H9 (cell line): ENCODE results near the gene SLC2A1. TPM values are rescaled to one million over a fixed set of nuclear protein-coding genes. Genes with fewer than 3 reads are reported as not detected.

ENCODE experiments used
- DNase-seq: peaks from one replicate; pipeline ENCODE4 v3.0.0-alpha.2; 2017
- H2AFZ ChIP-seq: one replicate; pipeline ENCODE4 v1.6.1; 2013; ENCODE audit warnings: mild to moderate bottlenecking, low read length, control low read depth, moderate library complexity
- H2AK5ac ChIP-seq: 2 replicates; pipeline ENCODE4 v1.6.1; 2013; ENCODE audit warnings: low read length, control low read depth, mixed read lengths; ENCODE audit not compliant: insufficient read length
- H2BK120ac ChIP-seq: one replicate; pipeline ENCODE4 v1.6.1; 2013; ENCODE audit warnings: low read depth, mild to moderate bottlenecking, low read length, control low read depth, inconsistent platforms; ENCODE audit not compliant: poor library complexity, severe bottlenecking
- H2BK12ac ChIP-seq: 2 replicates; pipeline ENCODE4 v1.6.1; 2013; ENCODE audit warnings: low read length, control low read depth, mixed read lengths, low read depth; ENCODE audit not compliant: insufficient read length
- H2BK15ac ChIP-seq: 2 replicates; pipeline ENCODE4 v1.6.1; 2013; ENCODE audit warnings: low read depth, low read length, control low read depth
- H2BK20ac ChIP-seq: one replicate; pipeline ENCODE4 v1.6.1; 2013; ENCODE audit warnings: low read depth, mild to moderate bottlenecking, low read length, control low read depth, inconsistent platforms; ENCODE audit not compliant: poor library complexity, severe bottlenecking
- H2BK5ac ChIP-seq: 2 replicates; pipeline ENCODE4 v1.6.1; 2013; ENCODE audit warnings: low read length, control low read depth, mixed read lengths; ENCODE audit not compliant: insufficient read length
- H3K14ac ChIP-seq: 2 replicates; pipeline ENCODE4 v1.6.1; 2013; ENCODE audit warnings: low read length, control low read depth; ENCODE audit not compliant: insufficient read depth
- H3K18ac ChIP-seq: 2 replicates; pipeline ENCODE4 v1.6.1; 2013; ENCODE audit warnings: low read depth, mild to moderate bottlenecking, mixed read lengths, low read length, control low read depth; ENCODE audit not compliant: insufficient read length
- H3K23ac ChIP-seq: 2 replicates; pipeline ENCODE4 v1.6.1; 2013; ENCODE audit warnings: low read length, control low read depth, mixed read lengths, low read depth; ENCODE audit not compliant: insufficient read length
- H3K23me2 ChIP-seq: 2 replicates; pipeline ENCODE4 v1.6.1; 2013; ENCODE audit warnings: low read depth, mild to moderate bottlenecking, mixed read lengths, low read length, control low read depth; ENCODE audit not compliant: insufficient read length, poor library complexity, severe bottlenecking
- H3K27ac ChIP-seq: 2 replicates; pipeline ENCODE4 v1.5.1; 2013; ENCODE audit warnings: low read length, control low read depth, mixed read lengths, low read depth; ENCODE audit not compliant: insufficient read length
- H3K27me3 ChIP-seq: 2 replicates; pipeline ENCODE4 v1.6.1; 2013; ENCODE audit warnings: low read length, control low read depth, inconsistent platforms; ENCODE audit not compliant: insufficient read depth
- H3K4ac ChIP-seq: 2 replicates; pipeline ENCODE4 v1.6.1; 2013; ENCODE audit warnings: low read depth, mild to moderate bottlenecking, control low read depth, inconsistent platforms, low read length, moderate library complexity
- H3K4me1 ChIP-seq: 2 replicates; pipeline ENCODE4 v1.6.1; 2013; ENCODE audit warnings: low read length, control low read depth, inconsistent platforms; ENCODE audit not compliant: insufficient read depth
- H3K4me2 ChIP-seq: 2 replicates; pipeline ENCODE4 v1.6.1; 2013; ENCODE audit warnings: low read length, control low read depth, mixed read lengths; ENCODE audit not compliant: insufficient read length, insufficient read depth
- H3K56ac ChIP-seq: 2 replicates; pipeline ENCODE4 v1.6.1; 2013; ENCODE audit warnings: low read depth, mild to moderate bottlenecking, mixed read lengths, low read length, control low read depth; ENCODE audit not compliant: insufficient read length
- H3K79me1 ChIP-seq: 2 replicates; pipeline ENCODE4 v1.6.1; 2013; ENCODE audit warnings: low read depth, mild to moderate bottlenecking, moderate library complexity, low read length, control low read depth, inconsistent platforms; ENCODE audit not compliant: insufficient read depth, poor library complexity, severe bottlenecking
- H3K79me2 ChIP-seq: 2 replicates; pipeline ENCODE4 v1.6.1; 2013; ENCODE audit warnings: low read length, control low read depth, inconsistent platforms; ENCODE audit not compliant: insufficient read depth
- H3K9ac ChIP-seq: 2 replicates; pipeline ENCODE4 v1.6.1; 2013; ENCODE audit warnings: low read length, control low read depth, mixed read lengths; ENCODE audit not compliant: insufficient read length; ENCODE audit errors: extremely low read depth
- H3K9me3 ChIP-seq: one replicate; pipeline ENCODE4 v1.6.1; 2013; ENCODE audit warnings: low read depth, low read length, inconsistent platforms; ENCODE audit not compliant: control insufficient read depth
- H3T11ph ChIP-seq: one replicate; pipeline ENCODE4 v1.6.1; 2013; ENCODE audit warnings: mild to moderate bottlenecking, low read length, control low read depth, inconsistent platforms
- H4K20me1 ChIP-seq: one replicate; pipeline ENCODE4 v1.6.1; 2013; ENCODE audit not compliant: control insufficient read depth, insufficient read length, insufficient read depth
- H4K5ac ChIP-seq: 2 replicates; pipeline ENCODE4 v1.6.1; 2013; ENCODE audit warnings: low read depth, mild to moderate bottlenecking, mixed read lengths, low read length, control low read depth; ENCODE audit not compliant: insufficient read length
- H4K8ac ChIP-seq: replicated peaks from 2 replicates; pipeline ENCODE4 v1.6.1; 2013; ENCODE audit warnings: low read length, control low read depth, mixed read lengths, low read depth; ENCODE audit not compliant: insufficient read length
- H4K91ac ChIP-seq: 2 replicates; pipeline ENCODE4 v1.6.1; 2013; ENCODE audit warnings: low read depth, mild to moderate bottlenecking, moderate library complexity, mixed read lengths, low read length, control low read depth; ENCODE audit not compliant: insufficient read length
- H3K27ac Mint-ChIP-seq, 3 experiments: 2 replicates in 2 of 3; 3 replicates in 1 of 3; pipeline ENCODE4 v1.8.0; 2020 to 2021; ENCODE audit warnings: mixed read lengths in 3 of 3, mild to moderate bottlenecking in 1 of 3, moderate library complexity in 1 of 3
- H3K27me3 Mint-ChIP-seq: 2 replicates; pipeline ENCODE4 v1.8.0; 2021; ENCODE audit warnings: low read depth, mild to moderate bottlenecking, moderate library complexity, mixed read lengths
- H3K36me3 Mint-ChIP-seq, 3 experiments: 2 replicates in 2 of 3; 3 replicates in 1 of 3; pipeline ENCODE4 v1.8.0; 2020 to 2021; ENCODE audit warnings: low read depth in 3 of 3, mixed read lengths in 3 of 3; ENCODE audit not compliant: insufficient read depth in 1 of 3
- H3K4me1 Mint-ChIP-seq, 2 experiments: 2 replicates each; pipeline ENCODE4 v1.8.0; 2020; ENCODE audit warnings: mixed read lengths in 2 of 2
- H3K4me3 Mint-ChIP-seq, 2 experiments: 2 replicates in 1 of 2; 3 replicates in 1 of 2; pipeline ENCODE4 v1.8.0; 2020 to 2021; ENCODE audit warnings: mild to moderate bottlenecking in 2 of 2, mixed read lengths in 2 of 2, moderate library complexity in 1 of 2
- H3K9me3 Mint-ChIP-seq, 2 experiments: 2 replicates in 1 of 2; 3 replicates in 1 of 2; pipeline ENCODE4 v1.8.0; 2020; ENCODE audit warnings: mild to moderate bottlenecking in 2 of 2, mixed read lengths in 2 of 2, moderate library complexity in 1 of 2
- WGBS: extraction: QIAGEN DNeasy Blood & Tissue Kit; methylation state at CpG from one replicate; pipeline ENCODE4 v1.1.7; 2013; ENCODE audit warnings: missing lambda C conversion rate, low lambda C conversion rate, mixed read lengths; ENCODE audit not compliant: insufficient read length; ENCODE audit errors: extremely low coverage; 5-methylcytosine and 5-hydroxymethylcytosine counted together
- total RNA-seq: library from RNA; stranded (reverse); gene quantifications from 2 replicates; pipeline ENCODE4 v1.2.1, GENCODE V29; 2021
- TF ChIP-seq, protein P1 (sequence below): fragments of 200-600 bp; sonication (generic); conservative IDR thresholded peaks from 3 replicates; pipeline ENCODE4 v1.8.0; 2021; ENCODE audit warnings: antibody characterized with exemption, mild to moderate bottlenecking

Gene SLC2A1
- total RNA-seq, 1 experiment from 2014 or later = 186 TPM

DNA sequence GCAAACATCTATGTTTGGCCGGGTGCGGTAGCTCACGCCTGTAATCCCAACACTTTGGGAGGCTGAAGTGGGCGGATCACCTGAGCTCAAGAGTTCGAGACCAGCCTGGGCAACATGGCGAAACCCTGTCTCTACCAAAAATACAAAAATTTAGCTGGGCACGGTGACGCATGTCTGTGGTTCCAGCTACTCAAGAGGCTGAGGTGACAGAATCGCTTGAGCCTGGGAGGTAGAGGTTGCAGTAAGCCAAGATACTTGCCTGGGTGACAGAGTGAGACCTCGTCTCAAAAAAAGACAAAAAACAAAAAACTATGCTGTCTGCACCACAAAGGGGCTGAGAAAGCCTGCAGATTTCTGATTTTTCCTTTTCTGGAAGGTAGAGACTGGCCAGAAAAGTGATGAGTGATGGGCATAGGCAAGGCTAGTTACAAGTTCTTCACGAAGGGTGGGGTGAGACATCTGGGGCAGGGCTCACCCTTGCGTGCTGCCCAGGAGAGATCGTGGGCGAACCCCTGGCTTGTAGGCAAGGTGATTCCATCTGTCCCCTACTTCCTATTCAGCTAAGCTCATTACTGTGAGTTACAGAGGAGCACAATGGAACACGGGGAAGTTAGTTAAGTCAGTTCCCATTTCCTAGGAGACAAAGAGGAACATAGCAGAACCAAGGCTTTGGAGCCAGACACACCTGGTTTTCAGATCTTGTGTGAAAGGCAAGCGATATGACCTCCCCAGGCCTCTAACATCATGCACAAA is 3.2 kb downstream of the SLC2A1 start:
- H3K4me1 Mint-ChIP-seq = peaks cover 62 to 65% of the 10 kb centered on the region in 2 experiments
- Histone ChIP-seq H3K14ac (no peak overlapping the region), H4K20me1 (peaks cover 4% of the 10 kb centered on the region), H3K9ac (peak overlapping the region; percentile 42), H3K4me2 (peak overlapping the region; percentile 62), H3K4ac (no peak overlapping the region), H3K79me2 (peaks cover 73% of the 10 kb centered on the region), H3K27me3 (no peaks in the 10 kb centered on the region), H3K23ac (no peak overlapping the region), H3K23me2 (peaks cover 15% of the 10 kb centered on the region), H3K4me1 (peaks cover 6% of the 10 kb centered on the region), H2BK20ac (no peak overlapping the region), H2BK15ac (no peak overlapping the region), H2AK5ac (no peak overlapping the region), H4K5ac (no peak overlapping the region), H3K56ac (no peak overlapping the region), H3T11ph (no peak overlapping the region), H3K27ac (no peak overlapping the region), H3K18ac (no peak overlapping the region), H3K79me1 (no peaks in the 10 kb centered on the region), H2AFZ (no peak overlapping the region), H3K9me3 (no peaks in the 10 kb centered on the region), H4K8ac (no peak overlapping the region), H4K91ac (no peak overlapping the region), H2BK12ac (no peak overlapping the region), H2BK120ac (no peak overlapping the region), H2BK5ac (no peak overlapping the region)
- H3K36me3 Mint-ChIP-seq = peaks cover 44 to 62% (median 57%) of the 10 kb centered on the region in 3 experiments
- H3K27ac Mint-ChIP-seq = peak overlapping the region; percentile 79 to 82 (median 79)
- no peak for DNase-seq
- no peaks in the 10 kb centered on the region; the same call in 1 of the 2 replicates for H3K27me3 Mint-ChIP-seq
- TF ChIP-seq, protein P1, sequence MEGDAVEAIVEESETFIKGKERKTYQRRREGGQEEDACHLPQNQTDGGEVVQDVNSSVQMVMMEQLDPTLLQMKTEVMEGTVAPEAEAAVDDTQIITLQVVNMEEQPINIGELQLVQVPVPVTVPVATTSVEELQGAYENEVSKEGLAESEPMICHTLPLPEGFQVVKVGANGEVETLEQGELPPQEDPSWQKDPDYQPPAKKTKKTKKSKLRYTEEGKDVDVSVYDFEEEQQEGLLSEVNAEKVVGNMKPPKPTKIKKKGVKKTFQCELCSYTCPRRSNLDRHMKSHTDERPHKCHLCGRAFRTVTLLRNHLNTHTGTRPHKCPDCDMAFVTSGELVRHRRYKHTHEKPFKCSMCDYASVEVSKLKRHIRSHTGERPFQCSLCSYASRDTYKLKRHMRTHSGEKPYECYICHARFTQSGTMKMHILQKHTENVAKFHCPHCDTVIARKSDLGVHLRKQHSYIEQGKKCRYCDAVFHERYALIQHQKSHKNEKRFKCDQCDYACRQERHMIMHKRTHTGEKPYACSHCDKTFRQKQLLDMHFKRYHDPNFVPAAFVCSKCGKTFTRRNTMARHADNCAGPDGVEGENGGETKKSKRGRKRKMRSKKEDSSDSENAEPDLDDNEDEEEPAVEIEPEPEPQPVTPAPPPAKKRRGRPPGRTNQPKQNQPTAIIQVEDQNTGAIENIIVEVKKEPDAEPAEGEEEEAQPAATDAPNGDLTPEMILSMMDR = no peak
- peak overlapping the region; percentile 59 to 99 for H3K4me3 Mint-ChIP-seq
- no CpG with 5 or more reads among the region's 16 CpGs for WGBS
- peaks cover 0 to 7% of the 10 kb centered on the region in 2 experiments; a peak in 2 of 5 replicates for H3K9me3 Mint-ChIP-seq
